HG02885 (cell line): Measurements from ENCODE around the gene IL3RA.
A peak's percentile ranks its signal among the peaks of the same experiment; 100 is the strongest.
"Not testable (repeated sequence)": the region's sequence is repeated elsewhere in the genome, so short reads cannot be mapped to it uniquely, and the experiment has no call there.

Experiments used
- ATAC-seq: cut with Tn5 transposase; IDR thresholded peaks from one replicate; pipeline ENCODE4 v1.9.1; 2021; ENCODE audit warnings: mild to moderate bottlenecking; ENCODE audit not compliant: unreplicated experiment, poor library complexity

The IL3RA gene

GRCh38 chrX:1336331-1336943 lies at the start of gene IL3RA:
Gene IL3RA (plus strand): TSS chrX:1336785. CDS start chrX:1341766, 4,981 bp downstream.
- no peak for ATAC-seq

GRCh38 chrX:1289535-1289934 lies 47.0 kb upstream of the IL3RA start:
- ATAC-seq = no peak

- no peak for ATAC-seq
These were observed 45.4 kb upstream of the IL3RA start for GRCh38 chrX:1291110-1291740.

DNA sequence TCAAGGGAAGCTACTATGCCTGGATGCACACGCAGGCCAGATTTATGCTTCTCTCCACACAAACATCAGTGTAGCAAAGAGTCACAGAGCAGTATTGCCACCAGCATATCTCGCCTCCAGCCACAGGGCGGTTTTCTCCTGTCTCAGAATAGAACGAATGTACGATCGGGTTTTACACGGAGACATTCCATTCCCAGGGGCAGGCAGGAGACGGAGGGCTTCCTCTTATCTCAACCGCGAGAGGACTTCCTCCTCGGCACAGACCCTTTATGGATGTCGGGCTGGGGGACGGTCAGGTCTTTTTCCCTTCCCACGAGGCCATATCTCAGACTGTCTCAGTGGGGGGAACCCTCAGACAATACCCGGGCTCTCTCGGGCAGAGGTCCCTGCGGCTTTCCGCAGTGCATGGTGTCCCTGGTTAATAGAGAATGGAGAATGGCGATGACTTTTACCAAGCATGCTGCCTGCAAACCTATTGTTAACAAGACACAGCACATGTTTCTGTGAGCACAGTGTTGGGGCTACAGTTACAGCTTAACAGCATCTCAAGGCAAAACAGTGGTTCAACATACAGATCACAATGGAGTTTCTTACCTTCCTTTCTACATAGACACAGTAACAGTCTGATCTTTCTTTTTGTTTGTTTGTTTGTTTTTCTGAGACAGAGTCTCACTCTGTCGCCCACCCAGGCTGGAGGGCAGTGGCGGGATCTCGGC lies 43.9 kb upstream of the IL3RA start:
- ATAC-seq = no peak

DNA sequence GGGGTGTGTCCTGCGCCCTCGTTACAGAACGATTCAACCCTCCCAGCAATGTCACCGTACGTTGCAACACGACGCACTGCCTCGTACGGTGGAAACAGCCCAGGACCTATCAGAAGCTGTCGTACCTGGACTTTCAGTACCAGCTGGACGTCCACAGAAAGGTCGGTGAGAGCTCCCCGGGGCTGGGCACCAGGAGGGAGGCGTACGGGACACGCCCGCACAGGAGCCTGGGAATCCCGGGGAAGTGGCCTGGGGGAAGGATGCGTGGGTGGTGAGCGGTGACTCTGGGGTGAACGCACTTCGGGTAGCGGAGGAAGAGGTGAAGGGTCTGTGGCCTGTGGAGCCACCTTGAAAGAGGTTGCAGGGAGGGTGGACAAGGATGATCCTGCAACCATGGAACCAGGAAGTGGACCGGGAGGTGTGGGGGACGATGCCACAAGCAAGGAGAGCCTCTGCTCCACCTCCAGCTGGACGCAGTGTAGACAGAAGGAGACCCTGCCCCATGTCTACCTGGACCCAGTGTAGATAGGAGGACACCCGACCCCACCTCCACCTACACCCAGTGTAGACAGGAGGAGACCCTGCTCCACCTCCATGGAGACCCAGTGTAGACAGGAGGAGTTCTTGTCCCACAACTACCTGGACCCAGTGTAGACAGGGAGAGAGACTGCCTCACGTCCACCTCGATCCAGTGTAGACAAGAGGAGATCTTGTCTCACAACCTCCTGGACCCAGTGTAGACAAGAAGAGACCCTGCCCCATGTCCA lies 42.1 kb upstream of the IL3RA start:
- ATAC-seq = no peak

GRCh38 chrX:1295550-1295949 lies 41.0 kb upstream of the IL3RA start:
- ATAC-seq = no peak

- not testable (repeated sequence) for ATAC-seq
These were observed 39.0 kb upstream of the IL3RA start for GRCh38 chrX:1297591-1297990.

DNA sequence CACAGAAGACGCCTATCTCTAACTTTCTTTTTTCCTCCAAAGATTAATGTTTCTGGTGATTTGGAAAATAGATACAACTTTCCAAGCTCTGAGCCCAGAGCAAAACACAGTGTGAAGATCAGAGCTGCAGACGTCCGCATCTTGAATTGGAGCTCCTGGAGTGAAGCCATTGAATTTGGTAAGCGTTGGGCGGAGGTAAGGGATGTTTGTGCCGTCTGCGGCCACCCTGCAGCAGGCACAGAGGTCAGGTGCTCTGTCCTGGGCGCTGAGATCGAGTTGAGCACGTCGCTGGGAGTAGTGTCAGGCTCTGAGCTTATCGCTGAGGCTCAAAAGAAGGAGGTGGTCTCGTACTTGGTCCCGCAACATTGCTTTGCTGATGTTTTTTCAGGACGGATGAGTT lies 36.1 kb upstream of the IL3RA start:
- ATAC-seq = no peak

- no peak for ATAC-seq
These were observed 31.2 kb upstream of the IL3RA start for GRCh38 chrX:1305411-1305810.

DNA sequence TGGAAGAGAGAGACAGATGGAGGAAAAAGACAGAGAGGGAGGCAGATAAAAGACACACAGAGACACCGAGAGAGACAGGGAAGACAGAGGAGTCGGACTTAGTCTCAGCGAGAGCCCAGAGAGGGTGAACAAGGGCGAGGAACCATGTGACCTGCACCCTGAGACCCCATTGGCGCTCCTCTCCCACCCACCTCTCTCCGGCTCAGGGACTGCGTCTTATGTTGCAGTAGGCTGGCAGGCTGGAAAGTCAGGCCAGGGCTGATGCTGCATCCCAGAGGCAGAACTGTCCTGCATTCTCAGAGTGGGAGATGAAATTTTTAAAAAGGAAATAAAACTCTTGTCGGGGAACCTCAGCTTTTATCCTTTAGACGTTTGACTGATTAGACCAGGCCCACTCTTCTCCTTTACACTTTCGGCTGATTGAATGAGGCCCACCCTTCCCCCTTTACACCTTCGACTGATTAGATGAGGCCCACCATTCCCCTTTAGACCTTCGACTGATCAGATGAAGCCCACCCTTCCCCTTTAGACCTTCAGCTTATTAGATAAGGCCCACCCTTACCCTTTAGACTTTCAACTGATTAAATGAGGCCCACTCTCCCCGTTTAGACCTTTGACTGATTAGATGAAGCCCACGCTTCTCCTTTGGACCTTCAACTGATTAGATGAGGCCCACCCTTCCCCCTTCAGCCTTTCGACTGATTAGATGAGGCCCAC lies 29.5 kb upstream of the IL3RA start:
- ATAC-seq = no peak

GRCh38 chrX:1307626-1308340 lies 28.8 kb upstream of the IL3RA start:
- ATAC-seq = no peak

GRCh38 chrX:1308476-1308875 lies 28.1 kb upstream of the IL3RA start:
- ATAC-seq = no peak

DNA sequence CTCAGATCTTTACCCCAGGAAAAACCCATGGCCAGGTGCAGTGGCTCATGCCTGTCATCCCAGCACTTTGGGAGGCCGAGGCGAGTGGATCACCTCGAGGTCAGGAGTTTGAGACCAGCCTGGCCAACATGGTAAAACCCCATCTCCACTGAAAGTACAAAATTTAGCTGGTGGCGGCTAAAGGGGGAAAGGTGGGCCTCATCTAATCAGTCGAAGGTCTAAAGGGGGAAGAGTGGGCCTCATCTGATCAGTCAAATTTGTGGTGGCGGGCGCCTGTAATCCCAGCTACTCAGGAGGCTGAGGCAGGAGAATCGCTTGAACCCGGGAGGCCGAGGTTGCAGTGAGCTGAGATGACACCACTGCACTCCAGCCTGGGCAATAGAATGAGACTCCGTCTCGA lies 27.7 kb upstream of the IL3RA start:
- ATAC-seq = not testable (repeated sequence)

- ATAC-seq = no peak
These were observed 22.8 kb upstream of the IL3RA start for GRCh38 chrX:1313788-1314187.

DNA sequence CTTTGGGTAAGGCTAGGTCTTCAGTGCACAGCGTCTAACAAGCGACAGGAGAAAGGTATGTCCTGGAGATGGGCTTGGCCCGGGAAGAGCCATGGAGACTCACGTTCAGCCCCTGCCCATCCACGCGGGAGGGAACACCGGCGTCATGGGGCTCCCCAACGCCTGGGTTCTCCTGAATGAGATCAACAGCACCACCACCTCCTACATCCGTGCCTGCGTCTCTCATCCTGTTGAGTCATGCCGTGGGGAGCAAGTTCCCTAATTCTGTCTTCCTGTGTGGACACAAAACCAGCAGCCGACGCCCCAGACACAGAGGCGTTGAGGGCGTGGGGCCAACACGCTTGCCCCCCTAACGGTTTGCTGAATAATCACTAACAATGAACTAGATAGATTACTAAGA lies 20.1 kb upstream of the IL3RA start:
- ATAC-seq = no peak

- ATAC-seq = no peak
These were observed 14.9 kb upstream of the IL3RA start for GRCh38 chrX:1321674-1322073.

DNA sequence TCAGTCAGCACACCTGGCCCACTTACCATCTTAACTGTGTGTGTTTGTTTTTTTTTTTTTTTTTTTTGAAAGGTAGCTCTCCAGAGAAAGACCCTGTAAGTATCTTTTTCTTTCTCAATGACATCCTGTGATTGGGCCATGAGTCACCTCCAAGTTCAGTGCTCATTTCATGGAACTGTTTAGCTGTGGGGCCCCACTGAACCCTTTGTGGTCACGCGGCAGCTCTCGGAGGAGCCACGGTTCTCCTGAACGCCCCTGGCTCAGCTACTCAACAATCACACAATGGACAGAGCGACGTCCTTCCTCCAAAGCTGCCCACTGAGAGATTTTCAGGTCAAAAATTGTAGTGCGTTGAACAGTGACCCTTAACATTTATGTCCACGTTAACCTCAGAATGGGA lies 14.2 kb upstream of the IL3RA start:
- no peak for ATAC-seq

DNA sequence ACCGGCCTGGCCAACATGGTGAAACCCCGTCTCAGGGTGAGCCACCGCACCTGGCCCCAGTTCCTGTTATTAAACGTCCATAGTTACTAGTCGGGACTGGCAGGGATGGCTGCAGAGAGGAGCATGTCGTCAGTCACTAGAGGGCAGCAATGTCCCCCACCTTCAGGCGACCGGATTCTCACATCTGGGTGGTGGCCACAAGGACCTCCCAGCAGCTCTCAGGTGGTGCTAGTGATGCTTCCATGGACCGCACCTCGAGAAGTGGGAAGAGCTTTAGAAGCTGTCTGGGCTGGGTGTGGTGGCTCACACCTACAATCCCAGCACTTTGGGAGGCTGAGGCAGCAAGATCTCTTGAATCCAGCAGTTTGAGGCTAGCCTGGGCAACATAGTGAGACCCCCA lies 13.3 kb upstream of the IL3RA start:
- peak; percentile 83 for ATAC-seq

DNA sequence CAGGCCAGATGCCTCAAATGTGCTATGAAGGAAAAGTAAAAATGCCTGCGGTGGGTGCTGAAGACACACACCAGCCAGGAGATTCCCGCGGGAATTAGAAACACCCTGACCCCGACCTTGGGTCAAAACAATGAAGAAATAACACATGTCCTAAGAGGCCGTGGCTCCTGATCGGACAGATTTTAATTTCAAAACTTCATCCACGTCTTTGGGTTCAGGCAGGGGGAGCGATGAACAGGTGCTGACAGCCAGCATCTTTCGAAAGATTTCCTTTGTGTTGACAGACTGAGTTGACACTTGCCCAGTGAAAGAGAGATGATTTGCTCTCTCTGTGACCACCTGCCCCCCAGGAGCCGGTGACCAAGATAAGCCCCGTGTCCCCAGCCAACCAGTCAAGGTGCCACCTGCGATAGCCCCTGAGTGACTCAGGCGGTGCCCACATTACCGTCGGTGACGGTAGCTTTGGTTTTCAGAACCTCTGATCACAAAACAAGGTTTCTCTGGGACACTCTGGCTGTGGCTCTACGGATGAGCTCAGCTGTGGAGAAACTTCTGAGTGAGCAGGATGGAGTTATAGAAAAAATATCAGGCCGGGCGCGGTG lies 11.0 kb upstream of the IL3RA start:
- ATAC-seq = no peak
